HG02588 (cell line): Measurements from ENCODE around the gene UQCR11.

Experiments used
- ATAC-seq: cut with Tn5 transposase; IDR thresholded peaks from one replicate; pipeline ENCODE4 v1.9.1; 2021; ENCODE audit warnings: mild to moderate bottlenecking, moderate library complexity; ENCODE audit not compliant: unreplicated experiment

UQCR11 gene

GRCh38 chr19:1572795-1573194 lies 32.5 kb downstream of the UQCR11 start:
- no peak for ATAC-seq

- no peak for ATAC-seq
Measured at GRCh38 chr19:1571358-1571757, 33.9 kb downstream of the UQCR11 start.

GRCh38 chr19:1570836-1571235 lies 34.4 kb downstream of the UQCR11 start:
- ATAC-seq = no peak

GRCh38 chr19:1569997-1570396 lies 35.3 kb downstream of the UQCR11 start:
- no peak for ATAC-seq

- peak; percentile 71 for ATAC-seq
Measured at GRCh38 chr19:1568320-1569019, 36.8 kb downstream of the UQCR11 start, which contains the start of gene MEX3D. Gene MEX3D, minus strand, starts transcription at chr19:1568325. Its CDS starts 267 bp downstream, at chr19:1568058.

- peak; percentile 17 for ATAC-seq
Measured at GRCh38 chr19:1567848-1568227, 37.4 kb downstream of the UQCR11 start.

GRCh38 chr19:1567116-1567847 lies 38.0 kb downstream of the UQCR11 start:
- ATAC-seq = no peak

- ATAC-seq = no peak
Measured at GRCh38 chr19:1566392-1567115, 38.7 kb downstream of the UQCR11 start.

GRCh38 chr19:1563251-1563650 lies 42.0 kb downstream of the UQCR11 start:
- no peak for ATAC-seq

- no peak for ATAC-seq
Measured at GRCh38 chr19:1561236-1561842, 43.9 kb downstream of the UQCR11 start.

- no peak for ATAC-seq
Measured at GRCh38 chr19:1560286-1560882, 44.9 kb downstream of the UQCR11 start.

GRCh38 chr19:1558552-1558951 lies 46.7 kb downstream of the UQCR11 start:
- ATAC-seq = no peak

- ATAC-seq = no peak
Measured at GRCh38 chr19:1556390-1557070, 48.7 kb downstream of the UQCR11 start.

- no peak for ATAC-seq
Measured at GRCh38 chr19:1555487-1556389, 49.5 kb downstream of the UQCR11 start.

- ATAC-seq = no peak
Measured at GRCh38 chr19:1554968-1555367, 50.3 kb downstream of the UQCR11 start.

- no peak for ATAC-seq
Measured at GRCh38 chr19:1553415-1553814, 51.8 kb downstream of the UQCR11 start.

GRCh38 chr19:1551068-1552040 lies 53.9 kb downstream of the UQCR11 start:
- no peak for ATAC-seq

- ATAC-seq = no peak
Measured at GRCh38 chr19:1549332-1549945, 55.8 kb downstream of the UQCR11 start.
